Liver (tissue), 10 donors: ENCODE results near the gene MEF2D. TPM values are rescaled to one million over a fixed set of nuclear protein-coding genes. Genes with fewer than 3 reads are reported as not detected.

ENCODE experiments used
- DNase-seq: peaks from one replicate; pipeline ENCODE4 v3.0.0-alpha.2; 2017; ENCODE audit warnings: low spot score
- H3K27ac ChIP-seq, 2 donors: one replicate each; pipeline ENCODE4 v1.7.0; 2013; ENCODE audit warnings: inconsistent platforms in 2 of 2, low read length in 2 of 2, control low read depth in 1 of 2, low read depth in 1 of 2, mild to moderate bottlenecking in 1 of 2
- H3K27me3 ChIP-seq, 4 donors: one replicate each; pipeline versions ENCODE4 v1.6.1 to v1.7.0; 2013; ENCODE audit warnings: low read length in 3 of 4, inconsistent platforms in 1 of 4, mild to moderate bottlenecking in 1 of 4, moderate library complexity in 1 of 4; ENCODE audit not compliant: control insufficient read depth in 4 of 4, insufficient read depth in 4 of 4
- H3K36me3 ChIP-seq, 4 donors: one replicate each; pipeline versions ENCODE4 v1.6.1 to v1.7.0; 2013; ENCODE audit warnings: low read length in 3 of 4, mild to moderate bottlenecking in 3 of 4, low read depth in 1 of 4, moderate library complexity in 1 of 4; ENCODE audit not compliant: control insufficient read depth in 4 of 4, insufficient read depth in 3 of 4
- H3K4me1 ChIP-seq, 4 donors: one replicate each; pipeline versions ENCODE4 v1.6.1 to v1.7.0; 2013; ENCODE audit warnings: low read length in 3 of 4, mild to moderate bottlenecking in 3 of 4, moderate library complexity in 1 of 4; ENCODE audit not compliant: control insufficient read depth in 4 of 4, insufficient read depth in 4 of 4
- H3K4me3 ChIP-seq, 3 donors: one replicate each; pipeline versions ENCODE4 v1.6.1 to v1.7.0; 2013; ENCODE audit warnings: low read length in 3 of 3, control low read depth in 1 of 3, low read depth in 1 of 3, mild to moderate bottlenecking in 1 of 3
- H3K9ac ChIP-seq, 2 donors: one replicate each; pipeline ENCODE4 v1.7.0; 2013; ENCODE audit warnings: low read length in 2 of 2, mild to moderate bottlenecking in 2 of 2, moderate library complexity in 2 of 2, control low read depth in 1 of 2, low read depth in 1 of 2
- H3K9me3 ChIP-seq, 4 donors: one replicate each; pipeline versions ENCODE4 v1.6.1 to v1.7.0; 2013; ENCODE audit warnings: low read length in 3 of 4; ENCODE audit not compliant: control insufficient read depth in 4 of 4
- CTCF ChIP-seq: fragments of 150-350 bp; IDR thresholded peaks from 2 replicates; pipeline ENCODE4 v1.5.1; 2017; ENCODE audit warnings: improper control_type of control experiment, low read depth, low read length; ENCODE audit not compliant: missing input control
- GABPA ChIP-seq, 2 donors: IDR thresholded peaks in 1 of 2; conservative IDR thresholded peaks in 1 of 2; 2 replicates each; pipeline ENCODE4 v1.6.1; 2016; ENCODE audit warnings: antibody characterized with exemption in 2 of 2, mild to moderate bottlenecking in 1 of 2, moderate library complexity in 1 of 2
- HNF4G ChIP-seq: IDR thresholded peaks from 2 replicates; pipeline ENCODE4 v1.6.1; 2016; ENCODE audit warnings: antibody characterized with exemption
- SP1 ChIP-seq: IDR thresholded peaks from 2 replicates; pipeline ENCODE4 v1.6.1; 2018; ENCODE audit warnings: antibody characterized with exemption, mild to moderate bottlenecking
- WGBS: extraction: QIAGEN DNeasy Blood & Tissue Kit; methylation state at CpG from one replicate; pipeline ENCODE4 v1.1.7; 2013; 5-methylcytosine and 5-hydroxymethylcytosine counted together
- polyA plus RNA-seq, 2 donors: library from polyadenylated mRNA; stranded (reverse) in 1 of 2; unstranded in 1 of 2; fragments of 200-250 nt in 1 of 2; fragments of >200 nt in 1 of 2; fragmentation: Nextera tagmentation in 1 of 2; extraction: Ambion mirVana in 1 of 2; gene quantifications; one replicate each; pipeline versions ENCODE4 v1.2.1 to v1.2.3, GENCODE V29; 2013 to 2015
- small RNA-seq: library from RNA; depleted of rRNA; stranded (forward); fragments of <200 nt; gene quantifications from one replicate; pipeline ENCODE3, GENCODE V24; 2014
- total RNA-seq, 2 donors: library from RNA; depleted of rRNA; stranded (reverse); fragments of >200 nt; gene quantifications; one replicate each; pipeline ENCODE4 v1.2.3, GENCODE V29; 2014
- TF ChIP-seq, protein P1 (sequence below): IDR thresholded peaks from 2 replicates; pipeline ENCODE4 v1.6.1; 2016; ENCODE audit warnings: antibody characterized with exemption
- TF ChIP-seq, protein P2 (sequence below): IDR thresholded peaks from 2 replicates; pipeline ENCODE4 v1.6.1; 2016; ENCODE audit warnings: antibody characterized with exemption, mild to moderate bottlenecking
- donor health status: healthy.
- donor health status: healthy.
- donor health status: healthy.
- donor health status: healthy.
- donor health status: healthy.

Gene MEF2D
- total and polyA plus RNA-seq, 4 donors = 3.4 to 7.6 (median 5.5) TPM

- no peak for TF ChIP-seq CTCF
- TF ChIP-seq, protein P1, sequence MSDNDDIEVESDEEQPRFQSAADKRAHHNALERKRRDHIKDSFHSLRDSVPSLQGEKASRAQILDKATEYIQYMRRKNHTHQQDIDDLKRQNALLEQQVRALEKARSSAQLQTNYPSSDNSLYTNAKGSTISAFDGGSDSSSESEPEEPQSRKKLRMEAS = no peak
- no peak for TF ChIP-seq HNF4G
- TF ChIP-seq GABPA (IDR thresholded peaks at IDR 0.05 in 1 of 2, conservative IDR thresholded peaks at IDR 0.05 in 1 of 2) = no peak
Measured at GRCh38 chr1:156416993-156417392, 83.6 kb downstream of the MEF2D start (continued).

DNA sequence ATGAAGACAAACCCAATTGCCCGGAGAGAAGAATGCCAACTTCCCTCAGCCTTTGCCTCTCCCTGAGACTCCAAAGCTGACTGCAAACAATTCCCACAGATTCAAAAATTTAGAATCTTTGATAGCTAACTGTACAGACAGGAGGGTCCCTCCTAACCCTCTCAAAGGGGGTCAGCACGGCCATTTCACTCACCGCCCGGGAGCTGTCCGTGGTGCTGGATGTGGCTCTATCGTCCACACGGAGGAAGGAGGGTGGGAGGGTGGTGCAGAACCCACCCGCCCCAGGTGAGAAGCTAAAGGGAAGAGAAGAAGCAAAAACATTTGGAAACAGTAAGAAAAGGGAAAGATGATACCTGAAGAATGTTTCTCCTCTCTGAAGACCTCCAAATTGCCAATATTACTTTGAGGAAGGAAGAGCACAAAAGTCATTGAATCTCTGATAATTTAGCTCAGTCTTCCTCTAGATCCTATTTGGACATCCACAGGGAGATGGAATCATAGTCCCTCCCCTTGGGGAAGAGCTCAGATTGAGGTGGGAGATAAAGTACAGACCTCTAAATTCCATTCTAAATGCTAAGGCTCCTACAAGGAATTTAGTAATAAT lies 86.0 kb downstream of the MEF2D start:
- Histone ChIP-seq H3K36me3 (no peaks in the 10 kb centered on the region), H3K27ac (no peak overlapping the region), H3K27me3 (peaks cover 0 to 11% (median 1%) of the 10 kb centered on the region in 4 donors), H3K4me1 (no peaks in the 10 kb centered on the region), H3K9me3 (no peaks in the 10 kb centered on the region), H3K4me3 (no peak overlapping the region), H3K9ac (no peak overlapping the region)
- 18% methylated on average over 8 of the region's 8 CpGs for WGBS
- TF ChIP-seq SP1 = no peak
- TF ChIP-seq, protein P2, sequence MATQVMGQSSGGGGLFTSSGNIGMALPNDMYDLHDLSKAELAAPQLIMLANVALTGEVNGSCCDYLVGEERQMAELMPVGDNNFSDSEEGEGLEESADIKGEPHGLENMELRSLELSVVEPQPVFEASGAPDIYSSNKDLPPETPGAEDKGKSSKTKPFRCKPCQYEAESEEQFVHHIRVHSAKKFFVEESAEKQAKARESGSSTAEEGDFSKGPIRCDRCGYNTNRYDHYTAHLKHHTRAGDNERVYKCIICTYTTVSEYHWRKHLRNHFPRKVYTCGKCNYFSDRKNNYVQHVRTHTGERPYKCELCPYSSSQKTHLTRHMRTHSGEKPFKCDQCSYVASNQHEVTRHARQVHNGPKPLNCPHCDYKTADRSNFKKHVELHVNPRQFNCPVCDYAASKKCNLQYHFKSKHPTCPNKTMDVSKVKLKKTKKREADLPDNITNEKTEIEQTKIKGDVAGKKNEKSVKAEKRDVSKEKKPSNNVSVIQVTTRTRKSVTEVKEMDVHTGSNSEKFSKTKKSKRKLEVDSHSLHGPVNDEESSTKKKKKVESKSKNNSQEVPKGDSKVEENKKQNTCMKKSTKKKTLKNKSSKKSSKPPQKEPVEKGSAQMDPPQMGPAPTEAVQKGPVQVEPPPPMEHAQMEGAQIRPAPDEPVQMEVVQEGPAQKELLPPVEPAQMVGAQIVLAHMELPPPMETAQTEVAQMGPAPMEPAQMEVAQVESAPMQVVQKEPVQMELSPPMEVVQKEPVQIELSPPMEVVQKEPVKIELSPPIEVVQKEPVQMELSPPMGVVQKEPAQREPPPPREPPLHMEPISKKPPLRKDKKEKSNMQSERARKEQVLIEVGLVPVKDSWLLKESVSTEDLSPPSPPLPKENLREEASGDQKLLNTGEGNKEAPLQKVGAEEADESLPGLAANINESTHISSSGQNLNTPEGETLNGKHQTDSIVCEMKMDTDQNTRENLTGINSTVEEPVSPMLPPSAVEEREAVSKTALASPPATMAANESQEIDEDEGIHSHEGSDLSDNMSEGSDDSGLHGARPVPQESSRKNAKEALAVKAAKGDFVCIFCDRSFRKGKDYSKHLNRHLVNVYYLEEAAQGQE = peak; percentile 97
- peak; percentile 49 for DNase-seq

Small RNAs within 50 kb of the gene (small RNA-seq; reads per million reads assigned to genes)
- gene MIR9-1 (not detected), gene RF00019 (not detected)

Other genes with a start within 250 kb of the MEF2D start
- 10 to 100 TPM; 30.3 to 59.1 TPM for gene SMG5, start 217.9 kb downstream of the MEF2D start, total RNA-seq
- gene SMG5, start 217.9 kb downstream of the MEF2D start, polyA plus RNA-seq = 10 to 100 TPM; 22.9 to 41.1 TPM
- 1 to 10 TPM; 1.2 to 1.5 TPM for gene TMEM79, start 216.4 kb downstream of the MEF2D start, total RNA-seq
- 1 to 10 TPM; 1.7 to 2.2 TPM for gene TMEM79, start 216.4 kb downstream of the MEF2D start, polyA plus RNA-seq
- 10 to 100 TPM; 26.5 to 30.0 TPM for gene GLMP, start 205.1 kb downstream of the MEF2D start, total RNA-seq
- gene GLMP, start 205.1 kb downstream of the MEF2D start, polyA plus RNA-seq = 10 to 100 TPM; 47.9 to 51.4 TPM
- under 1 TPM in 1 of 2 donors, not detected in 1; 0.67 TPM for gene VHLL, start 201.5 kb downstream of the MEF2D start, total RNA-seq
- gene VHLL, start 201.5 kb downstream of the MEF2D start, polyA plus RNA-seq = not detected
- gene CCT3, start 162.5 kb downstream of the MEF2D start, total RNA-seq = 100 to 1,000 TPM; 135 to 144 TPM
- 100 to 1,000 TPM in 1 of 2 donors, 10 to 100 TPM in 1; 74.5 to 102 TPM for gene CCT3, start 162.5 kb downstream of the MEF2D start, polyA plus RNA-seq
- under 1 TPM in 1 of 2 donors, not detected in 1; 0.28 TPM for gene TSACC, start 162.2 kb downstream of the MEF2D start, total RNA-seq
- 1 to 10 TPM in 1 of 2 donors, under 1 TPM in 1; 0.60 to 2.7 TPM for gene TSACC, start 162.2 kb downstream of the MEF2D start, polyA plus RNA-seq
- gene RHBG, start 131.6 kb downstream of the MEF2D start, total RNA-seq = 1 to 10 TPM; 1.0 to 3.5 TPM
- gene RHBG, start 131.6 kb downstream of the MEF2D start, polyA plus RNA-seq = 1 to 10 TPM in 1 of 2 donors, under 1 TPM in 1; 0.25 to 6.4 TPM
- gene IQGAP3, start 71.8 kb upstream of the MEF2D start, total RNA-seq = 1 to 10 TPM in 1 of 2 donors, under 1 TPM in 1; under 0.01 to 8.5 TPM
- under 1 TPM; 0.11 to 0.75 TPM for gene IQGAP3, start 71.8 kb upstream of the MEF2D start, polyA plus RNA-seq
- gene TTC24, start 78.9 kb upstream of the MEF2D start, total RNA-seq = under 1 TPM; 0.08 to 0.14 TPM
- under 1 TPM in 1 of 2 donors, not detected in 1; 0.10 TPM for gene TTC24, start 78.9 kb upstream of the MEF2D start, polyA plus RNA-seq
- gene NAXE, start 91.0 kb upstream of the MEF2D start, total RNA-seq = 10 to 100 TPM; 20.6 to 35.0 TPM
- 10 to 100 TPM; 58.9 to 73.8 TPM for gene NAXE, start 91.0 kb upstream of the MEF2D start, polyA plus RNA-seq
- 10 to 100 TPM in 1 of 2 donors, 1 to 10 TPM in 1; 7.6 to 18.7 TPM for gene GPATCH4, start 100.7 kb upstream of the MEF2D start, total RNA-seq
- 10 to 100 TPM; 13.8 to 23.6 TPM for gene GPATCH4, start 100.7 kb upstream of the MEF2D start, polyA plus RNA-seq
- under 1 TPM in 1 of 2 donors, not detected in 1; 0.08 TPM for gene HAPLN2, start 118.6 kb upstream of the MEF2D start, total RNA-seq
- gene HAPLN2, start 118.6 kb upstream of the MEF2D start, polyA plus RNA-seq = under 1 TPM in 1 of 2 donors, not detected in 1; 0.03 TPM
- gene BCAN, start 141.3 kb upstream of the MEF2D start, total RNA-seq = not detected
- gene BCAN, start 141.3 kb upstream of the MEF2D start, polyA plus RNA-seq = under 1 TPM in 1 of 2 donors, not detected in 1; 0.02 TPM
- 1 to 10 TPM; 1.4 to 2.5 TPM for gene NES, start 176.6 kb upstream of the MEF2D start, total RNA-seq
- 1 to 10 TPM in 1 of 2 donors, under 1 TPM in 1; 0.15 to 3.1 TPM for gene NES, start 176.6 kb upstream of the MEF2D start, polyA plus RNA-seq
- gene CRABP2, start 204.8 kb upstream of the MEF2D start, total RNA-seq = under 1 TPM in 1 of 2 donors, not detected in 1; 0.14 TPM
- gene CRABP2, start 204.8 kb upstream of the MEF2D start, polyA plus RNA-seq = under 1 TPM in 1 of 2 donors, not detected in 1; 0.22 TPM
- gene METTL25B, start 227.7 kb upstream of the MEF2D start, total RNA-seq = 10 to 100 TPM in 1 of 2 donors, 1 to 10 TPM in 1; 6.9 to 13.5 TPM
- 10 to 100 TPM; 10.2 to 12.7 TPM for gene METTL25B, start 227.7 kb upstream of the MEF2D start, polyA plus RNA-seq
- 1 to 10 TPM; 5.6 to 7.5 TPM for gene ISG20L2, start 228.0 kb upstream of the MEF2D start, total RNA-seq
- 1 to 10 TPM; 6.0 to 9.9 TPM for gene ISG20L2, start 228.0 kb upstream of the MEF2D start, polyA plus RNA-seq
- gene MRPL24, start 240.3 kb upstream of the MEF2D start, total RNA-seq = 10 to 100 TPM; 26.2 to 47.4 TPM
- 100 to 1,000 TPM in 1 of 2 donors, 10 to 100 TPM in 1; 74.8 to 123 TPM for gene MRPL24, start 240.3 kb upstream of the MEF2D start, polyA plus RNA-seq